DND-41 (cell line): ENCODE data around the gene ELOA.

Experiments
- CTCF ChIP-seq: IDR thresholded peaks from 2 replicates; pipeline ENCODE4 v1.5.1; 2012; ENCODE audit warnings: borderline replicate concordance, low read length, moderate library complexity, mild to moderate bottlenecking; ENCODE audit not compliant: poor library complexity, severe bottlenecking; ENCODE audit errors: extremely low read depth
- EZH2 ChIP-seq: IDR thresholded peaks from 3 replicates; pipeline ENCODE4 v1.6.1; 2012; ENCODE audit warnings: borderline replicate concordance, low read depth, mild to moderate bottlenecking, moderate library complexity, low read length, inconsistent platforms; ENCODE audit not compliant: severe bottlenecking

- TF ChIP-seq CTCF (no peak), EZH2 (no peak)
Observed at GRCh38 chr1:23695667-23696066, 47.6 kb upstream of the ELOA start.
